ENCODE data around the gene DRD2. TPM values are rescaled to one million over a fixed set of nuclear protein-coding genes. Genes with fewer than 3 reads are reported as not detected.

The DRD2 gene
- total RNA-seq, 2 donors from 2014 or later: 0.26 TPM; not detected in 1

DNA sequence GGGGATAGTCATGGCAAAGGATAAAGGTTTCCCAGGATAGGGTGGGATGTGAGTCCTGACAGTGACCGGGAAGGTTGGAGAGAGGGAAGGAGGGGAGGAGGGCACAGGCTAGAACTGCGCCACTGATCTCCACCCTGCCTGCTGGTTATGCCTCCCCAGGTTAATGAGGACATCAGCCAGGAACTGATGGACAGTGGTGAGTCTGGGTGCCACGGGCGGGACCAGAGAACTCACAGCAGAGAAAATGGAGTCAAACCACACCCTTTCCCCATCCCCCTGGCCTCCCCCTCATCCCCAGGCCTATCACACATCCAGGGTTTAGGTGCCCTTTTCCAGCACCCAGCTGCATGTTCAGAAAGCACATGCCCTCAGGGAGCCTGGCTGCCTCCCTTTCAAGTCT lies 77.4 kb downstream of the DRD2 start:
- 82 to 93% methylated on average over 4 of the region's 4 CpGs for WGBS, 2 donors
- H3K27ac ChIP-seq: no peak overlapping the region
- no peaks in the 10 kb centered on the region for H3K4me1 ChIP-seq
- no peak for DNase-seq
- intact Hi-C loops (cut with DNase I): no loop called here
- H3K36me3 ChIP-seq (replicated peaks in 1 of 2; ENCODE audit: insufficient read depth in 1 of 2, low read depth in 2 of 2): no peaks in the 10 kb centered on the region
- no peak overlapping the region for H3K4me3 ChIP-seq
- no peak for ATAC-seq
- TF ChIP-seq CTCF (IDR thresholded peaks at IDR 0.05) (no peak), POLR2A (IDR thresholded peaks at IDR 0.05) (no peak)
- no peaks in the 10 kb centered on the region for H3K27me3 ChIP-seq
- H3K9me3 ChIP-seq: no peaks in the 10 kb centered on the region

- no peaks in the 10 kb centered on the region for H3K4me1 ChIP-seq
- no peak overlapping the region for H3K4me3 ChIP-seq
- DNase-seq: no peak
- 66% methylated on average over 3 to 7 of the region's 7 CpGs for WGBS, 2 donors
- intact Hi-C loops (cut with DNase I): no loop called here
- H3K27ac ChIP-seq: no peak overlapping the region
- no peaks in the 10 kb centered on the region for H3K27me3 ChIP-seq
- no peak for ATAC-seq
- no peaks in the 10 kb centered on the region for H3K36me3 ChIP-seq (replicated peaks in 1 of 2; ENCODE audit: insufficient read depth in 1 of 2, low read depth in 2 of 2)
- H3K9me3 ChIP-seq: no peaks in the 10 kb centered on the region
- no peak for TF ChIP-seq CTCF (IDR thresholded peaks at IDR 0.05)
- no peak for TF ChIP-seq POLR2A (IDR thresholded peaks at IDR 0.05)
Observed at GRCh38 chr11:113397212-113397611, 78.0 kb downstream of the DRD2 start.

- Histone ChIP-seq H3K27me3 (no peaks in the 10 kb centered on the region), H3K27ac (no peak overlapping the region), H3K9me3 (no peaks in the 10 kb centered on the region), H3K4me3 (no peak overlapping the region), H3K4me1 (no peaks in the 10 kb centered on the region), H3K36me3 (replicated peaks in 1 of 2; ENCODE audit: insufficient read depth in 1 of 2, low read depth in 2 of 2) (no peaks in the 10 kb centered on the region)
- intact Hi-C loops (cut with DNase I): no loop called here
- 35 to 56% methylated on average over 1 of the region's 1 CpG for WGBS, 2 donors
- DNase-seq (no peak), ATAC-seq (no peak)
- TF ChIP-seq CTCF (IDR thresholded peaks at IDR 0.05): no peak
- TF ChIP-seq POLR2A (IDR thresholded peaks at IDR 0.05): no peak
Observed at GRCh38 chr11:113396690-113397089, 78.5 kb downstream of the DRD2 start.

DNA sequence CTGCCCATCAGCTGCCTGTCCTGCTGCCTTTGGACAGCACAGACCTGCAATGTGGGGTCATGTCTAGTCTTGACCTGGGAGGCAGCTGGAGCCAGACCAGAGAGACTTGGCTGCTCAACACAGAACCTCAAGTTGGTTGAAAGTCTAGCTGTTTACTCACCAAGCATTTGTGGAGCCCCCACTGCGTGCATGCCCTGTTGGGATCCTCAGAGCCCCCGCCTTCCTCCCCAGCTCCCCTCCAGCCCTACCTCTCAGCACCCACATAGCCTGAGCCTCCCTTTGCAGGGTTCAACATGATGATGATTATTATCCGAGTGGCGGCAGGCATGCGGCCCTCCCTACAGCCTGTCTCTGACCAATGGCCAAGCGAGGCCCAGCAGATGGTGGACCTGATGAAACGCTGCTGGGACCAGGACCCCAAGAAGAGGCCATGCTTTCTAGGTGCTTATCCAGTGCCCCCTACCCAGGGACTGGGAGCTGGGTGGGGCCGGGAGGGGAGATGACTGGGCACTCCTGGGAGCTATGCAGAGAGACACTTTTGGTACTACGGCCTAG lies 79.3 kb downstream of the DRD2 start:
- Histone ChIP-seq H3K9me3 (no peaks in the 10 kb centered on the region), H3K27me3 (no peaks in the 10 kb centered on the region), H3K36me3 (replicated peaks in 1 of 2; ENCODE audit: insufficient read depth in 1 of 2, low read depth in 2 of 2) (no peaks in the 10 kb centered on the region), H3K4me3 (no peak overlapping the region), H3K4me1 (no peaks in the 10 kb centered on the region), H3K27ac (no peak overlapping the region)
- no peak for ATAC-seq
- intact Hi-C loops (cut with DNase I): no loop called here
- 84 to 89% methylated on average over 9 of the region's 9 CpGs for WGBS, 2 donors
- no peak for TF ChIP-seq POLR2A (IDR thresholded peaks at IDR 0.05)
- no peak for TF ChIP-seq CTCF (IDR thresholded peaks at IDR 0.05)
- no peak for DNase-seq

DNA sequence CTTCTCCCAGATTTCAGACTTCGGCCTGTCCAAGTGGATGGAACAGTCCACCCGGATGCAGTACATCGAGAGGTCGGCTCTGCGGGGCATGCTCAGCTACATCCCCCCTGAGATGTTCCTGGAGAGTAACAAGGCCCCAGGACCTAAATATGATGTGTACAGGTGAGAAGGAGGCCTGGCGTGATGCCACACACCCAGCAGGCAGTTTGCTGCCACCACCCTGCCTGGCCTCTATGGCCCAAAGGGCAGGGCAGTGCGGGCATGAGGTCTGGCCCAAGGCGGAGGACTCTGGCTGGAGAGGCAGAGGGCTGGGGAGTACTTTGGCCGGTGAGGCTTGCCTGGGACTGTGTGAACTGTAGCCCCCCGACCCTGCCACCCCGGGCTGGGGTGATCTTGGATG lies 80.3 kb downstream of the DRD2 start:
- Histone ChIP-seq H3K27me3 (no peaks in the 10 kb centered on the region), H3K4me1 (no peaks in the 10 kb centered on the region), H3K36me3 (replicated peaks in 1 of 2; ENCODE audit: insufficient read depth in 1 of 2, low read depth in 2 of 2) (no peaks in the 10 kb centered on the region), H3K27ac (no peak overlapping the region), H3K9me3 (no peaks in the 10 kb centered on the region), H3K4me3 (no peak overlapping the region)
- ATAC-seq (no peak), DNase-seq (no peak)
- intact Hi-C loops (cut with DNase I): no loop called here
- TF ChIP-seq POLR2A (IDR thresholded peaks at IDR 0.05) (no peak), CTCF (IDR thresholded peaks at IDR 0.05) (no peak)
- 80 to 86% methylated on average over 3 to 10 of the region's 11 CpGs for WGBS, 2 donors

Measured in body of pancreas (tissue), 4 donors.